BJ (cell line): ENCODE measurements around the gene ZNF91. TPM values are rescaled to one million over a fixed set of nuclear protein-coding genes. Genes with fewer than 3 reads are reported as not detected.
"Not testable (repeated sequence)": the region's sequence is repeated elsewhere in the genome, so short reads cannot be mapped to it uniquely, and the experiment has no call there.

Experiments
- CTCF ChIA-PET: fragments of 350-600 bp; formaldehyde crosslinking; extraction: SDS; loops from one replicate; lab custom pipeline; 2021; ENCODE audit warnings: antibody characterized with exemption, inconsistent platforms; lab: Yijun Ruan, JAX
- POLR2A ChIA-PET: fragments of 300-600 bp; sonication (Branson Sonifier 250); formaldehyde crosslinking; extraction: SDS; loops from one replicate; lab custom pipeline; 2021; ENCODE audit warnings: antibody characterized with exemption; lab: Charles Lee
- DNase-seq: peaks from one replicate; pipeline ENCODE4 v3.0.0-alpha.2; 2011; ENCODE audit warnings: low read depth
- H3K27me3 ChIP-seq: 2 replicates; pipeline ENCODE4 v1.6.0; 2011; ENCODE audit warnings: low read length; ENCODE audit not compliant: control insufficient read depth, insufficient read depth
- H3K36me3 ChIP-seq: 2 replicates; pipeline ENCODE4 v1.5.1; 2011; ENCODE audit warnings: low read length; ENCODE audit not compliant: control insufficient read depth, insufficient read depth
- H3K4me3 ChIP-seq: 2 replicates; pipeline ENCODE4 v1.5.1; 2011; ENCODE audit warnings: low read depth, mild to moderate bottlenecking, control low read depth, low read length
- polyA plus RNA-seq: library from polyadenylated mRNA; depleted of rRNA; stranded (reverse); fragments of >200 nt; gene quantifications from 2 replicates; pipeline ENCODE4 v1.2.3, GENCODE V29; 2011
- TF ChIP-seq, protein P1 (sequence below): IDR thresholded peaks from 2 replicates; pipeline ENCODE4 v1.5.1; 2011; ENCODE audit warnings: low read depth, mild to moderate bottlenecking, control low read depth, inconsistent platforms, low read length, moderate library complexity; ENCODE audit not compliant: insufficient read depth

The ZNF91 gene
- polyA plus RNA-seq, 1 experiment: 8.3 TPM

DNA sequence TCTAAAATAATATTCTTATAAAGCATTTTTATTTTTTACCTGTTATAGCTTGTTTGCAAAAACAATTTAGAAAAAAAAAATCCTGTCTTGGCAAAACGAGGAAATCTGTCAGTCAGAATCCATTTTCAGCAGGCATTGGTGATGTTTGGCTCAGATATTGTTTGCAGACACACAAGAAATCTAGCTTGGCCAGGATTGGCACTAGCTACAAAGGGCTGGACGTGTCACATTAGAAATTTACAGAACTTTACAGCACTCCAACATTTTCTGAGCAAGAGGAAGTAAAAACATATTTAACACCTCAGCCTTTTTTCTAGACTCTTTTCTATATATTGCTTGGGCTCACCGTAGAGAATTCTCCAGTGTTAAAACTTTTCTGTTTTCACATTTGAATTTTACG lies 9.9 kb downstream of the ZNF91 start:
- peaks cover 6% of the 10 kb centered on the region for H3K36me3 ChIP-seq
- DNase-seq: no peak
- no peaks in the 10 kb centered on the region for H3K27me3 ChIP-seq
- TF ChIP-seq, protein P1, sequence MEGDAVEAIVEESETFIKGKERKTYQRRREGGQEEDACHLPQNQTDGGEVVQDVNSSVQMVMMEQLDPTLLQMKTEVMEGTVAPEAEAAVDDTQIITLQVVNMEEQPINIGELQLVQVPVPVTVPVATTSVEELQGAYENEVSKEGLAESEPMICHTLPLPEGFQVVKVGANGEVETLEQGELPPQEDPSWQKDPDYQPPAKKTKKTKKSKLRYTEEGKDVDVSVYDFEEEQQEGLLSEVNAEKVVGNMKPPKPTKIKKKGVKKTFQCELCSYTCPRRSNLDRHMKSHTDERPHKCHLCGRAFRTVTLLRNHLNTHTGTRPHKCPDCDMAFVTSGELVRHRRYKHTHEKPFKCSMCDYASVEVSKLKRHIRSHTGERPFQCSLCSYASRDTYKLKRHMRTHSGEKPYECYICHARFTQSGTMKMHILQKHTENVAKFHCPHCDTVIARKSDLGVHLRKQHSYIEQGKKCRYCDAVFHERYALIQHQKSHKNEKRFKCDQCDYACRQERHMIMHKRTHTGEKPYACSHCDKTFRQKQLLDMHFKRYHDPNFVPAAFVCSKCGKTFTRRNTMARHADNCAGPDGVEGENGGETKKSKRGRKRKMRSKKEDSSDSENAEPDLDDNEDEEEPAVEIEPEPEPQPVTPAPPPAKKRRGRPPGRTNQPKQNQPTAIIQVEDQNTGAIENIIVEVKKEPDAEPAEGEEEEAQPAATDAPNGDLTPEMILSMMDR: no peak
- H3K4me3 ChIP-seq: no peak overlapping the region
- ChIA-PET POLR2A (no interaction called here), CTCF (no interaction called here)

DNA sequence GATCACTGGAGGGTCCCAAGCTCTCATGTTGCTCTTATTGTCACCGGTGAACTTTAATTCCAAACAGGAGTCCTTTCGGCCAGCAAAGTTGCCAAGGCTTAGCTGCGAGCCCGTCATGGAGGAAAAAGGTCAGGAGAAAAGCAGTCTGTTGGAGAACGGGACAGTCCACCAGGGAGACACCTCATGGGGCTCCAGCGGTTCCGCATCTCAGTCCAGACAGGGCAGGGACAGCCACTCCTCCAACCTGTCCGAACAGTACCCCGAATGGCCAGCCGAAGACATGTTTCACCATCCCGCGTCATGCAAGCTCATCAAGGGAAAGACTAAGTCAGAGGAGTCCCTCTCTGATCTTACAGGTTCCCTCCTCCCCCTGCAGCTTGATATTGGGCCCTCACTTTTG lies 10.4 kb downstream of the ZNF91 start:
- ChIA-PET POLR2A (no interaction called here), CTCF (no interaction called here)
- Histone ChIP-seq H3K27me3 (no peaks in the 10 kb centered on the region), H3K36me3 (peaks cover 6% of the 10 kb centered on the region), H3K4me3 (no peak overlapping the region)
- TF ChIP-seq, protein P1: no peak
- no peak for DNase-seq

DNA sequence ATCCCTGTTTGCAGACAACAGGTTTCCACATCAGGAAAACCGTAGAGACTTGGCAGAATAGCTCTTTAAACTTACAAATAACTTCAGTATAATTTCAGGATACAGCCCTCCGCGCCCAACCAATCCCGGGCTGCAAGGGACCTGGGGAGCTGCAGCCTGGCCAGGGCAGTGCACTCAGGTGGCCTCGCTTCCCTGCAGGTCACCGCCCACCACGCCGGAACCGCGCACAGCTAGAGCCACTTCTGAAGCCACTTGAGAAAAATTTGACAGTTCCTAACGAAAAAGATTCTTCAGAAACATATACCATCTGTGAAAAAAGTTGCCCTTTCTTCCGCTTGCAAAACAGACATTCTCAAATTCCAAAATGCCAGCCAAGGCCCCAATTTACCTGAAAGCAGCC lies 11.1 kb downstream of the ZNF91 start:
- Histone ChIP-seq H3K4me3 (no peak overlapping the region), H3K27me3 (no peaks in the 10 kb centered on the region), H3K36me3 (peaks cover 7% of the 10 kb centered on the region)
- ChIA-PET POLR2A (no interaction called here), CTCF (no interaction called here)
- DNase-seq: no peak
- TF ChIP-seq, protein P1: no peak

DNA sequence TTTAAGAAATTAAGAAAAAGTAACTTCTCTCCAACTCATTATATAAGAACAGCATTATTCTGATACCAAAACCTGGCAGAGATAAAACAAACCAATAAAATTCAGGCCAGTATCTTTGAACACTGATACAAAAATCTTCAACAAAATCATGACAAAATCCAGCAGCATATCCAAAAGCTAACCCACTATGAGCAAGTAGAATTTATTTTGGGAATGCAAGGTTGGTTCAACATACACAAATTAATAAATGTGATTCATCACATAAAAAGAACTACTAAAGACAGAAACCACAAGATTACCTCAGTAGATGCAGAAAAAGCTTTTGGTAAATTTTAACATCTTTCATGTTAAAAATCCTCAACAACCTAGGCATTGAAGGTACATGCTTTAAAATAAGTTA lies 12.3 kb downstream of the ZNF91 start:
- Histone ChIP-seq H3K4me3 (no peak overlapping the region), H3K27me3 (no peaks in the 10 kb centered on the region), H3K36me3 (peaks cover 7% of the 10 kb centered on the region)
- TF ChIP-seq, protein P1: no peak
- CTCF ChIA-PET: no interaction called here
- DNase-seq: no peak
- POLR2A ChIA-PET: no interaction called here

DNA sequence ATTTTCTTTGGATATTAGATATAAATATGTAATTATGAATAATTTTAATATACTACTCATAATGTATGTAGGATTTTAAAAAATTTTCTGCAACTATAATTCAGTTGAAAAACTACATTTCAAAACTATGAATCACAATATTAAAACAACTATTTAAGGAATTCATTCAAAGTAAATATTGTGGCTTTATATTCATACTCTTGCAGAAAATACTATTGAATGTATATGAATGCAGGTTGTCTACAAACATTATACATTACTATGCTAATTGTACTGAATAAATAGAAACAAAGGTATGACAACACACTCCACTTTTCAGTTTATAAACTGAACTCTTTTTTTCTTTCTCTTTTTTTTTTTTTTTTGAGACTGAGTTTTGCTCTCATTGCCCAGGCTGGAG lies 14.2 kb downstream of the ZNF91 start:
- DNase-seq: no peak
- Histone ChIP-seq H3K4me3 (no peak overlapping the region), H3K36me3 (peaks cover 7% of the 10 kb centered on the region), H3K27me3 (no peaks in the 10 kb centered on the region)
- ChIA-PET POLR2A (no interaction called here), CTCF (no interaction called here)
- TF ChIP-seq, protein P1: no peak

DNA sequence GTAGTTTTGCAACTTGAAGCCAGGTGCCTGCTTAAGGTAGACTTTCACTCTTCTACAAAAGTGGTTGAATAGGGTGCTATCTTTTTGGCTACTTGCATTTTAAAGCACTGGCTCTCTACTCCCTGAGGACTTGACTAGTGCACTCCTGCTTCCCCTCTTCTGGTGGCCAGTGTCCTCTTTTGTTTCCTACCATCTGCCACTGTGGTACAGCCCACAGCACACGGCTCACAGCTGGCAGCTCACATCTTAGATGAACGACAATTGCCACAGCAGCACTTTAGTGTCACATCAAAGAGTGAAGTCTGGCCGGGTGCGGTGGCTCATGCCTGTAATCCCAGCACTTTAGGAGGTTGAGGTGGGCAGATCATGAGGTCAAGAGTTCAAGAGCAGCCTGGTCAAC lies 15.6 kb downstream of the ZNF91 start:
- CTCF ChIA-PET, DNase-seq, H3K27me3 ChIP-seq, H3K36me3 ChIP-seq, H3K4me3 ChIP-seq, POLR2A ChIA-PET: not testable (repeated sequence)
